ENCODE results near the gene CIPC. TPM values are rescaled to one million over a fixed set of nuclear protein-coding genes. Genes with fewer than 3 reads are reported as not detected.

The CIPC gene
- total and polyA plus RNA-seq, 2 of the 13 experiments (the other 11 are each of a cell fraction or from before 2014, with no cell fraction given): 7.6 to 13.9 TPM

- no peak for TF ChIP-seq THAP8 (CRISPR knock-in tag; IDR thresholded peaks at IDR 0.05; ENCODE audit: borderline replicate concordance)
- TF ChIP-seq, protein P1, sequence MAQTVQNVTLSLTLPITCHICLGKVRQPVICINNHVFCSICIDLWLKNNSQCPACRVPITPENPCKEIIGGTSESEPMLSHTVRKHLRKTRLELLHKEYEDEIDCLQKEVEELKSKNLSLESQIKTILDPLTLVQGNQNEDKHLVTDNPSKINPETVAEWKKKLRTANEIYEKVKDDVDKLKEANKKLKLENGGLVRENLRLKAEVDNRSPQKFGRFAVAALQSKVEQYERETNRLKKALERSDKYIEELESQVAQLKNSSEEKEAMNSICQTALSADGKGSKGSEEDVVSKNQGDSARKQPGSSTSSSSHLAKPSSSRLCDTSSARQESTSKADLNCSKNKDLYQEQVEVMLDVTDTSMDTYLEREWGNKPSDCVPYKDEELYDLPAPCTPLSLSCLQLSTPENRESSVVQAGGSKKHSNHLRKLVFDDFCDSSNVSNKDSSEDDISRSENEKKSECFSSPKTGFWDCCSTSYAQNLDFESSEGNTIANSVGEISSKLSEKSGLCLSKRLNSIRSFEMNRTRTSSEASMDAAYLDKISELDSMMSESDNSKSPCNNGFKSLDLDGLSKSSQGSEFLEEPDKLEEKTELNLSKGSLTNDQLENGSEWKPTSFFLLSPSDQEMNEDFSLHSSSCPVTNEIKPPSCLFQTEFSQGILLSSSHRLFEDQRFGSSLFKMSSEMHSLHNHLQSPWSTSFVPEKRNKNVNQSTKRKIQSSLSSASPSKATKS (CRISPR knock-in tag; IDR thresholded peaks at IDR 0.05): no peak
- TF ChIP-seq JUND (CRISPR knock-in tag; IDR thresholded peaks at IDR 0.05): no peak
- TF ChIP-seq ZC3H4 (CRISPR knock-in tag; IDR thresholded peaks at IDR 0.05; ENCODE audit: borderline replicate concordance): no peak
Measured at GRCh38 chr14:77058117-77058516, 39.9 kb upstream of the CIPC start (continued).

- BruUV-seq (replicated peaks): no TSS peak
- H3K4me2 ChIP-seq (ENCODE audit: low read depth, low read length): no peak overlapping the region
- H3K79me2 ChIP-seq (ENCODE audit: insufficient read depth, low read length): no peaks in the 10 kb centered on the region
- intact Hi-C loops (cut with micrococcal nuclease; ENCODE audit: unreplicated experiment) (no loop called here), in situ Hi-C loops (cut with HindIII; ENCODE audit: extremely low pct_ligation_motif_present, low pct_unique_long_range_greater_than_20kb) (no loop called here)
- no peaks in the 10 kb centered on the region; the same call in 1 of the 2 replicates for H3K9me3 ChIP-seq (ENCODE audit: low read length)
- no peak overlapping the region for H3K4me3 ChIP-seq (replicated peaks in 1 of 3; ENCODE audit: insufficient read depth in 1 of 3, low read depth in 2 of 3, low read length in 3 of 3)
- ChIA-PET CTCF (ENCODE audit: low intra/inter-chr PET ratio, low total read pairs) (interaction anchor here (1.2 to 1.8 kb wide), 2 partner anchors 112 to 145 kb away, joined by 4 to 12 read pairs; no protein-coding TSS in a partner anchor), POLR2A (no interaction called here)
- H4K20me1 ChIP-seq (ENCODE audit: insufficient read depth, low read length): no peaks in the 10 kb centered on the region
- no peak overlapping the region for H3K9ac ChIP-seq (ENCODE audit: insufficient read depth, low read depth, low read length)
- no peak for FAIRE-seq
- H3K4me1 ChIP-seq (ENCODE audit: insufficient read depth, low read length): peaks cover 15% of the 10 kb centered on the region; the same call in 1 of the 2 replicates
- H3K36me3 ChIP-seq (replicated peaks in 1 of 2; ENCODE audit: control insufficient read depth in 1 of 2, insufficient read depth in 2 of 2, low read length in 2 of 2): no peaks in the 10 kb centered on the region
- DNase-seq (ENCODE audit: low spot score): no peak
- H3K27me3 ChIP-seq (ENCODE audit: control insufficient read depth in 1 of 2, insufficient read depth in 2 of 2, low read length in 2 of 2): peaks cover 2 to 21% of the 10 kb centered on the region in 2 experiments; a peak in 2 of 5 replicates
- H3K27ac ChIP-seq (ENCODE audit: extremely low read length, insufficient read depth, low read length): no peak overlapping the region
- H2AFZ ChIP-seq (ENCODE audit: low read length): no peak overlapping the region
- ATAC-seq: no peak
- WGBS (ENCODE audit: low lambda C conversion rate): 2% methylated on average over 6 of the region's 9 CpGs
- TF ChIP-seq ZNF460 (CRISPR knock-in tag; IDR thresholded peaks at IDR 0.05; ENCODE audit: borderline replicate concordance) (no peak), ZNF281 (CRISPR knock-in tag; IDR thresholded peaks at IDR 0.05; ENCODE audit: borderline replicate concordance) (no peak), NFE2 (CRISPR knock-in tag; IDR thresholded peaks at IDR 0.05) (no peak), DMAP1 (CRISPR knock-in tag; IDR thresholded peaks at IDR 0.05) (no peak), NFE2L1 (CRISPR knock-in tag; IDR thresholded peaks at IDR 0.05; ENCODE audit: borderline replicate concordance) (no peak), DPF2 (CRISPR knock-in tag; IDR thresholded peaks at IDR 0.05; ENCODE audit: borderline replicate concordance, low read depth) (no peak), NFIC (IDR thresholded peaks at IDR 0.05; ENCODE audit: low read length) (no peak), ETV5 (CRISPR knock-in tag; IDR thresholded peaks at IDR 0.05; ENCODE audit: borderline replicate concordance) (no peak), ZKSCAN1 (IDR thresholded peaks at IDR 0.05; ENCODE audit: low read length) (no peak), PLRG1 (conservative IDR thresholded peaks at IDR 0.05) (no peak), CENPX (CRISPR knock-in tag; IDR thresholded peaks at IDR 0.05) (no peak), NBN (conservative IDR thresholded peaks at IDR 0.05) (no peak), AGO2 (optimal IDR thresholded peaks at IDR 0.05; ENCODE audit: low read depth, low read length) (no peak), NPAS2 (CRISPR knock-in tag; IDR thresholded peaks at IDR 0.05; ENCODE audit: borderline replicate concordance) (no peak), TAF1 (CRISPR knock-in tag; IDR thresholded peaks at IDR 0.05) (no peak)
- TF ChIP-seq, protein P2, sequence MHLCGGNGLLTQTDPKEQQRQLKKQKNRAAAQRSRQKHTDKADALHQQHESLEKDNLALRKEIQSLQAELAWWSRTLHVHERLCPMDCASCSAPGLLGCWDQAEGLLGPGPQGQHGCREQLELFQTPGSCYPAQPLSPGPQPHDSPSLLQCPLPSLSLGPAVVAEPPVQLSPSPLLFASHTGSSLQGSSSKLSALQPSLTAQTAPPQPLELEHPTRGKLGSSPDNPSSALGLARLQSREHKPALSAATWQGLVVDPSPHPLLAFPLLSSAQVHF (CRISPR knock-in tag; IDR thresholded peaks at IDR 0.05): no peak
Measured at GRCh38 chr14:77058785-77059184, 39.3 kb upstream of the CIPC start.
